ENCODE results near the gene TMEM37.

Gene TMEM37

GRCh38 chr2:119434664-119435063 lies 3.0 kb downstream of the TMEM37 start:
- DNase-seq = no peak

GRCh38 chr2:119435081-119435952 lies 3.7 kb downstream of the TMEM37 start:
- DNase-seq = no peak

GRCh38 chr2:119435953-119436297 lies 4.3 kb downstream of the TMEM37 start:
- no peak for DNase-seq

GRCh38 chr2:119436993-119437772 lies 5.5 kb downstream of the TMEM37 start:
- DNase-seq = no peak

GRCh38 chr2:119438128-119438656 lies 6.5 kb downstream of the TMEM37 start:
- DNase-seq = no peak

GRCh38 chr2:119438726-119439284 lies 7.2 kb downstream of the TMEM37 start:
- DNase-seq = no peak

GRCh38 chr2:119439574-119440500 lies 8.2 kb downstream of the TMEM37 start:
- DNase-seq = no peak

GRCh38 chr2:119440501-119440870 lies 8.8 kb downstream of the TMEM37 start:
- no peak for DNase-seq

GRCh38 chr2:119440873-119441272 lies 9.2 kb downstream of the TMEM37 start:
- no peak for DNase-seq

GRCh38 chr2:119441376-119442225 lies 9.9 kb downstream of the TMEM37 start:
- DNase-seq = no peak

- DNase-seq = no peak
These were observed 10.6 kb downstream of the TMEM37 start for GRCh38 chr2:119442226-119442619.

- no peak for DNase-seq
These were observed 11.2 kb downstream of the TMEM37 start for GRCh38 chr2:119442850-119443249.

GRCh38 chr2:119446037-119446436 lies 14.4 kb downstream of the TMEM37 start:
- no peak for DNase-seq

GRCh38 chr2:119448427-119449141 lies 16.9 kb downstream of the TMEM37 start:
- DNase-seq = no peak

GRCh38 chr2:119449521-119449920 lies 17.9 kb downstream of the TMEM37 start:
- DNase-seq = no peak

GRCh38 chr2:119451336-119452050 lies 19.8 kb downstream of the TMEM37 start:
- DNase-seq = no peak

GRCh38 chr2:119453972-119454593 lies 22.4 kb downstream of the TMEM37 start:
- DNase-seq = no peak

- DNase-seq = no peak
These were observed 23.5 kb downstream of the TMEM37 start for GRCh38 chr2:119455066-119455718.

- DNase-seq = no peak
These were observed 28.4 kb downstream of the TMEM37 start for GRCh38 chr2:119460076-119460475.

All from T-helper 1 cell (primary cell).